Esophagus muscularis mucosa (tissue), 3 donors: ENCODE results near the gene TNFSF18.

ENCODE experiments used
- CTCF ChIP-seq, 3 experiments: fragments of 200-600 bp in 2 of 3; fragments of 450-650 bp in 1 of 3; sonication (generic) in 2 of 3; IDR thresholded peaks; one replicate each; pipeline ENCODE4 v1.5.1; 2017 to 2019; ENCODE audit warnings: antibody characterized with exemption in 3 of 3, mild to moderate bottlenecking in 2 of 3, moderate library complexity in 1 of 3
- POLR2A ChIP-seq: fragments of 450-650 bp; IDR thresholded peaks from one replicate; pipeline ENCODE4 v1.6.1; 2017; ENCODE audit warnings: antibody characterized with exemption, moderate library complexity, mild to moderate bottlenecking, low read depth
- POLR2AphosphoS5 ChIP-seq, 2 donors: sonication (generic); formaldehyde crosslinking; IDR thresholded peaks; one replicate each; pipeline ENCODE4 v1.6.1; 2017; ENCODE audit warnings: antibody characterized with exemption in 2 of 2

GRCh38 chr1:173016419-173016818 is 34.3 kb downstream of the TNFSF18 start:
- TF ChIP-seq CTCF (IDR thresholded peaks at IDR 0.05), result no peak
- TF ChIP-seq POLR2AphosphoS5 (IDR thresholded peaks at IDR 0.05), result no peak
- no peak for TF ChIP-seq POLR2A
